DLD1 (cell line): Measurements from ENCODE around the gene MON2.
"Not testable (repeated sequence)": the region's sequence is repeated elsewhere in the genome, so short reads cannot be mapped to it uniquely, and the experiment has no call there.

Experiments
- in situ Hi-C: cut with HindIII; loops from 2 replicates; pipeline ENCODE4 v1.10.0; 2017; ENCODE audit warnings: low sequenced_read_pairs

Gene MON2

DNA sequence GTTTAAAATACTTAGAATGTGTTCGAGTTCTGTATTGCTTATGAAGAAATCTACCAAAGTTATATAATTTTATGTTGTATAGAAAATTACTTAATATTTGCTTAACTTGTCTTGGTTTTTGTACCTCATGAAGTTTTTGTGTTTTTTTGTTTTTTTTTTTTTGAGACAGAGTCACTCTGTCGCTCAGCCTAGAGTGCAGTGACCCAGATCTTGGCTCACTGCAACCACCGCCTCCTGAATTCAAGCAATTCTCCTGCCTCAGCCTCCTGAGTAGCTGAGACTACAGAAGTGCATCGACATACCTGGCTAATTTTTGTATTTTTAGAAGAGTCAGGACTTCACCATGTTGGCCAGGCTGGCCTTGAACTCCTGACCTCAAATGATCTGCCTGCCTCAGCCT is 69.9 kb downstream of the MON2 start:
- in situ Hi-C loops = no loop called here

DNA sequence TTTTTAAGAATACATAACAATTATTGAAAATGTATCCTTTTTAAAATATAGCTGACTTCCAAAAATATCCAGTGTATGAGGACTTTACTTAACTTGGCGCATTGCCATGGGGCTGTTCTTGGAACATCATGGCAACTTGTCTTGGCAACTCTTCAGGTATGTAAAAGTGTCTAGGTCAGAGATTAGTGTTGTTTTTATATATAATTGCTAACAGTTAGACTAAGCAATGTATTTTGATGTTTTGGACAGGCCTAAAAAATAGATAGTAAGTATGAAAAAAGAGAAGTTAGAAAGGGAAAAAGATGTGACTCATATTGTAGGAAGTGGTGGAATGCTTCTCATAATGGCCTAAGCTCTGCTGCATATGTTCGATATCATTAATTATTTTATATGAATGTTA is 70.9 kb downstream of the MON2 start:
- in situ Hi-C loops = no loop called here

DNA sequence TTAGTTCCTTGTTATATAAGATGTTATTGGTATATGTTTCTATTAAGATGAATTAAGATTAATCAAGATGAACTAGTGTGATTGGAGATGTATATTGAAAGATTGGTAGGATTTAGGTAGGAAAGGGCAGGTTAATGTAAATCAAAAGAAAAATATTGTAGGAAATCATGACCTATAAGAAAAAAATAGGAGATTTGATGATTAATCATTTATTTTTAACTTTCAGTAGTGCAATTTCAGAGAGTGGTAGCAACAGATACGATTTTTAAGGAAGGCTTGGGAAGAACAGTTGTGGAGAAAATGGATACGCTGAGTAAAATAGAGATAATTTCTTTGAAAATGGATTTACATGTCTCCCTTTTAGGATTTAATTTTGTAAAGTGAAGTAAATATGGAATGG is 73.7 kb downstream of the MON2 start:
- in situ Hi-C loops = no loop called here

DNA sequence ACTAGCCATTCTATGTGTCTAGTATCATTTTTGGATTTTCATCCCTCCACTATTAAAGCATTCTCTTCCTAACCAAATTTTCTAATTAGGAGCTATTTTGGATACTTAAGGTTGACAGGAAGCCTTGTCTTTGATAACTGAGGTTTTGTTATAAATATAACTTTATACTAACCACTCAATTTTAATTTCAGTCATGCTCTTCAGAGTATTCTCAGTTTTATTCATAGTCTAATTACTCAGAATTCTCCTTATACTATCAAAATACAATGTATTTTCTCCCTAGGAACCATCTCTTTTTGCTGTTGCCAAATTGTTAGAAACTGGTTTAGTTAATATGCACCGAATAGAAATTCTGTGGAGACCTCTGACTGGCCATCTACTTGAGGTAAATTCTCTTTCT is 76.2 kb downstream of the MON2 start:
- in situ Hi-C loops = no loop called here

DNA sequence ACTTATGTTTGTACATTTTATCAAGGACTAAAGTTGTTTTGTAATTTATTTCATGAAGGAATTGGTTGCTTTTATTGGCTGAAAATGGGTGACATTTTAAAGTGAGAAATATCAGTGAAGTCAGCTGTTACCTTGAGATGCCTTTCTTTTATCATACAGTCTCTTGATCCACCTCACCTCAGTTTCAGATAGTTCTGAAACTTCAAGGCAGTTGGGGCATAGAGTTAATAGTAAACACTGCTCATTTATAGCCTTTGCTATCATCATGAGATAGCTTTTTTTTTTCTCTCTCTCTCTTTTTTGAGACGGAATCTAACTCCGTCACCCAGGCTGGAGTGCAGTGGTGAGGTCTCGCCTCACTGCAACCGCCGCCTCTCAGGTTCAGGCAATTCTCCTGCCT is 76.7 kb downstream of the MON2 start:
- in situ Hi-C loops = no loop called here

DNA sequence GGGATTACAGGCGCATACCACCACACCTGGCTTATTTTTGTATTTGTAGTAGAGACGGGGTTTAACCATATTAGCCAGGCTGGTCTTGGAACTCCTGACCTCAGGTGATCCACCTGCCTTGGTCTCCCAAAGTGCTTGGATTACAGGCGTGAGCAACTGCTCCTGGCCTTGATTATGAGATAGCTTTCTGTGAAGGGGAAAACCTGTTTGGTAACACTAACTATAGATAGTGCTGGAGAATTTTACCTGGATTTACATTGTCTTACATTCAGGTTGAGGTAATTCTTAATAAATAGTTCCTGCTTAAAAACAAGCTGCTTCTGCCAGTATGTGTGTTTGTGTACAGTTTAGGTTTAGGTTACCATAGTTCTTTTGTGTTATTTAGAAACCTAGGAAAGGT is 77.1 kb downstream of the MON2 start:
- in situ Hi-C loops = no loop called here

DNA sequence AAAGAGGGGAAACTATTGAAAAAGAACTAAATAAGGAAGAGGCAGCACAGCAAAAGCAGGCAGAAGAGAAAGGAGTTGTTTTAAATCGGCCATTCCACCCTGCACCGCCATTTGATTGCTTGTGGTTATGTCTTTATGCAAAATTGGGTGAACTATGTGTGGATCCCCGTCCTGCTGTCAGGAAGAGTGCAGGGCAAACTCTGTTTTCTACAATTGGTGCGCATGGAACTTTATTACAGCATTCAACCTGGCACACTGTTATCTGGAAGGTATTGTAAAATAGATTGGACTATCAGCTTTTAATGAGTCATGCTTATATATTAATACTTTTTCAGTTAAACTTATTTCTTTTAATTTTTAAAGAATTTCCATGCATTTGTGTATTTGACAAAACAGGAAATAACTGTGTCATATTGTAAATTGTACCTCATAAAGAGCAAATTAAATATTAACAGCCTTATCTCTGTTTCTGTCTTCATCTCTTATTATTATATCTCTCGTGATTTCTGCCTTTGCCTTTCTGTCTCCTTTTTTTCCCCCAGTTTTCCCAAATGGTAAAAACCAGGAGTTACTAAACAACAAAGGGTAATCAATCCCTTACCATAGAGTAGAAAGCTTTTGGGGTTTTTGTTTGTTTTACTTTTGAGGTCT is 86.4 kb downstream of the MON2 start:
- in situ Hi-C loops = no loop called here

DNA sequence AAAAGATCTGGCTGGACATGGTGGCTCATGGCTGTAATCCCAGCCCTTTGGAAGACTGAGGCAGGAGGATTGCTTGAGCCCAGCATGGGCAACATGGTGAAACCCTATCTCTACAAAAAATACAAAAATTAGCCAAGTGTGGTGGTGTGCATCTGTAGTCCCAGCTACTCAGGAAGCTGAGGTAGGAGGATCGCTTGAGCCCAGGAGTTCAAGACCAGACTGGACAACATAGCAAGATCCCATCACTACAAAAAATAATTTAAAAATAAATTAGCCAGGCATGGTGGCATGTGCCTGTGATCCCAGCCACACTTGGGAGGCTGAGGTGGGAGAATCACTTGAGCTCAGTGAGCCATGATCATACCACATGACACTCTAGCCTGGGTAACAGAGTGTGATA is 92.7 kb downstream of the MON2 start:
- in situ Hi-C loops = not testable (repeated sequence)

DNA sequence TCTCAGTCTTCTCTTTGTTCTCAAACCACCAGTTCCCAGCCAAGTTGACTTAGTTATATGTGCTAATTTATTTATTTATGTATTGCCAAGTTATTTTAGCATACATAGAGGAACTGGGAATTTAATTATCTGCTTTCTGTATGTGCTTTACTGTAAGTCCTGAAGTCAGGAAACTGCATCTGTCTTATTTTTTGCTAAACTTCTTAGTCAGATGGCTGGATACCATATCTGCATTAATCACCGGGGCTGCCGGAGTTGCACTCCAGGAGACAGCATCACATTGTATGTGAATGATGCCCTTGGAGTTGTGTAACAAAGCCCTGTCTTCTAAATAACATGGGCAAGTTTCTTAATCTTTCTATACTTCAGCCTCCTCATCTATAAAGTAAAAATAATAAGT is 96.2 kb downstream of the MON2 start:
- in situ Hi-C loops = no loop called here

DNA sequence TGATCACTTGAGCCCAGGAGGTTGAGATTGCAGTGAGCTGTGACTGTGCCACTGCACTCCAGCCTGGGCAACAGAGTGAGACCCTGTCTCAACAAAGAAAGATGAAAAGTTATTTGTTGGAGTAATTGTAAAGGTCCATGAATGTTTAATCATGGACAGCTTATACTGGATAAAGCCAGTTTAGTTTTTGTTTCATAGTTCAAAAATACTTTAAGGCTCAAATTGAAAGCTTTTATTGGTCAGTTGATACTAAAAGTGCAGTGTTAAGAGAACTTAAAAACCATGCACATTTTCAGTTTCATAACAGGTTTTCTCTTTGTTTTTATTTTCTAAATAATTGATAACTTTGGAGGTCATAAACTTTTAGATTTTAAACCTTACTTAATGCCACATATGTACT is 108.4 kb downstream of the MON2 start:
- in situ Hi-C loops = no loop called here

DNA sequence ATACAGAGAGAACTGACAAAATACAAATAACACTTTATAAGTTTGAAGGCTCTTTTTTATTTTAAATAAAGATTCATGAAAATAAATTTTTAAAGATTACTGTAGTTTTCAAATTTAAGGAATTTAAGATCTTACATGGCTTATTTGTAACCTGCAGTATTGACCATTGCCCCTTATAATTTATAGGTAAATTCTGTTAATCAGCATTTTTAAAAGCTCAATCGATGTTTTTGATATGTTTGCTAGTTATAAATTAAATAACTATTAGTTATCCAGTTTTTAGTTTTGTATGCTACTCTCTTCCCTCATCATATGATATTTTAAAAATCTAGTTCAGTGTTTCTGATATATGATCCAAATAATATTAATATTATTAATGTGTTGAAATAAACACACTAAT is 109.9 kb downstream of the MON2 start:
- in situ Hi-C loops = no loop called here

DNA sequence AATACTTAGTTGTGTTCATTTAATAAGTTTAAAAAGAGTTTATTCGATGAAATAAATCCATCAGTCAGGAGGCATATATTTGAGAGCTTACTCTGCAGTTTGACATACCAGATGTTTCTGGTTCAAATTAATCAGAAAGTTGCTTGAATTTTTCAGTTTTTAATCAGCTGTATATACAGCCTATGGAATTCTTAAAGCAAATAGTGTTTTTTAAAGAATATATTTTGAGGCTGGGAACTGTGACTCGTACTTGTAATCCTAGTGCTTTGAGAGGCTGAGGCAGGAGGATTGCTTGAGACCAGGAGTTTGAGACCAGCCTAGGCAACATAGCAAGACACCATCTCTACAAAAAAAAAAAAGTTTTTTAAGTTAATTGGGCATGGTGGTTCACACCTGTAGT is 112.1 kb downstream of the MON2 start:
- in situ Hi-C loops = no loop called here

DNA sequence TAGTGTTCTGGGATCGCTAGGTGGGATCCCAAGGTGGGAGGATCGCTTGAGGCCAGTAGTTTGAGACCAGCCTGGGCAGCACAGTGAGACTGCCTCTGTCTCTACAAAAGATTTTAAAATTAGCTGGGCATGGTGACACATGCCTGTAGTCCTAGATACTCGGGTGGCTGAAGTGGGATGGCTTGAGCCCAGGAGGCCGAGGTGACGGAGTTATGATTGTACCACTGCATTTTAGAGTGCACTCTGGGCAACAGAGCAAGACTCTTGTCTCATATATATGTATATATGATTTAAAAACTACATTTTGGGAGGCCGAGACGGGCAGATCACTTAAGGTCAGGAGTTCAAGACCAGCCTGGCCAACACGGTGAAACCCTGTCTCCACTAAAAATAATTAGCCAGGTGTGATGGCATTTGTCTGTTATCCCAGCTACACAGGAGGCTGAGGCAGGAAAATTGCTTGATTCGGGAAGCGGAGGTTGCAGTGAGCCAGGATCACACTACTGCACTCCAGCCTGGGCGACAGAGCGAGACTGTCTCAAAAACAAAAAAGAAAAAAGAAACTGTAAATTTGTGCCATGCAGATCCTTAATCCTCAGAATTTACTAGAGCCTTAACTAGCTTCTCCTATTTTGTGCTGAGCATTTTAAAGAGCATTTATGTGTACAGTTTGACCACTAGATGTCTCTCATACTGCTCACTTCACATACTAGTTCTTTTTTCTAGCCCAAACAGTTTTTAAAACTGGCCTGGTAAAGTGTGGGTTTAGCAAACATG is 114.8 kb downstream of the MON2 start:
- in situ Hi-C loops = no loop called here

DNA sequence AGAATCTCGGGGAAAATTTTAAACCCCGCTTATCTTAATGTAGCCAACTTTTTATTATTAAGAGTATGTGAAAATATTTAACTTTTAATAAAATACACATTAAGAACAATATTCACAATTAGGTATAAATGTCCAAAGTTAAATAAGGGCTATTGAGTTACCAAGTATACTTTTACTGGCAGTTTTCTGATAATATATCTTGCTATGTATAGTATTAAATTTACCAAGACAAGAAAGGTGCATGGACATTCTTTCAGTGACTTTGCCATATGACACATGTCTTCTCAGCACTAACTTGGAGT is 115.4 kb downstream of the MON2 start:
- in situ Hi-C loops = no loop called here

DNA sequence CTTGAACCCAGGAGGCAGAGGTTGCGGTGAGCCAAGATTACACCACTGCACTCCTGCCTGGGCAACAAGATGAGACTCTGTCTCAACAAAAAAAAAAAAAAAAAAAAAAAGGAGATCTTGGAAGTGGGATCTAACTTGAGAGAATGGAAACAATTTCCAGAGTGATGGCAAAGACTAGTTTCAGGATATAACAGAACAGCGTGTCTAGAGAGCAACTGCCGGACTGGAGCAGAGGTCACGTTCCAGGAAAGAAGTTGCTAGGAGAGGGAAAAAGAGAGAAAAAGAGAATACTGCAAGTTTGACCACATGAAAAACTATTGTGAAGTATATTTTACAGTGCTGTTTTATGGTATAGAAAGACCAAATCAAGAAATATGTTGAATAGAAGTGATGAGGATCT is 118.0 kb downstream of the MON2 start:
- in situ Hi-C loops = no loop called here

DNA sequence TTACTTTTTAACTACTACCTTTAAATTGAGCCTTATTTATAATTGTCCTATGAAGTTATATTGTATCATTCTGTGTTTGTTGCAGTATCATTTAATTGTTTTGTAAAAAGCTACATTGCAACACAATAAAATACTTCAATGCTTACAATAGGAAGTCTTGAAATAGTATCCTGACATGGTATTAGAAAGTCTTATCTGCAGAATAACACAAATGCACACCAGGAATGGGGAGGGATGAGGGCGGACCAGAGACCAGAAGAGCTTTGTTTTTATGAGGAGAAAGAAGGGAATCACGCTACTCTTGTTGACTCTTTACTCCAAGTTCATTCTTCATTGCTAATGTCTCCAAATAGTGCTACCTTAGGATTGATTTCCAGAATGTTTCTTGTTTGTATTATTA is 120.2 kb downstream of the MON2 start:
- in situ Hi-C loops = no loop called here

DNA sequence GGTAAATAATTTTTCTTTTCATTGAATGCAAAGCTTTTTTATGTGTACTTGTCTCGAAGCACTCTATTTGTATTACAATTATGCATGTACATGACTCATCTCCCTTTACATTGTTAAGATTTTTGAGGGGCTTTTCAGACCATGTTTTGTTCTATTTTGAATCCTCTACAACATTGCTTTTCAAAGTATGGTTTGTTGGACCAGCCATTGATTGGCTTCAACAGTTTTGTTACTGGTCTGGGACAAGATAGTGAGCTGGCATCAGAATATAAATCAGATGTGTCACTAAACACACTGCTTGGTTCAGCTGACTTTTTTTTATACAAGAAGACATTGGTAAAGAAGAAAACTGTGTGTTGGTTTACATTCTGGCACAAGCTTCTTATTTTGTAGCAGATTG is 122.3 kb downstream of the MON2 start:
- in situ Hi-C loops = no loop called here

DNA sequence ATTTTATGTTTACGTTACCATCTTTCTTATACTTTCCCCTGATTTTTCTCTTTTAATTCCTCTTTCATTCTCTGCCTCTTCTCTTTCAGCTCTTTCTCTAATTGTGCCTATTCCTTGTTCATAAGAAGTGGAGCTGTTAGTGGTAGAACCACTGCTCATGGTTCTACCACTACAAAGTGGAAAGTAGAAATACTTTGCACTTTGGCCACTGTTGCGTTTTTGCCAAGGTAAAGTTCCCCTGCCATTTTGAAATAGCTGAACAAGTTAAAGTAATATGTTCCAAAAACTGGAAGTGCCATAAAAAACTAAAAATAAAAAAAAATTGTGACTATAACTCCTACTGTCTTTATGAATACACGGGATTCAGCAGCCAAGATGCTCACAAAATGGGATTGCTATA is 130.6 kb downstream of the MON2 start:
- in situ Hi-C loops = no loop called here

DNA sequence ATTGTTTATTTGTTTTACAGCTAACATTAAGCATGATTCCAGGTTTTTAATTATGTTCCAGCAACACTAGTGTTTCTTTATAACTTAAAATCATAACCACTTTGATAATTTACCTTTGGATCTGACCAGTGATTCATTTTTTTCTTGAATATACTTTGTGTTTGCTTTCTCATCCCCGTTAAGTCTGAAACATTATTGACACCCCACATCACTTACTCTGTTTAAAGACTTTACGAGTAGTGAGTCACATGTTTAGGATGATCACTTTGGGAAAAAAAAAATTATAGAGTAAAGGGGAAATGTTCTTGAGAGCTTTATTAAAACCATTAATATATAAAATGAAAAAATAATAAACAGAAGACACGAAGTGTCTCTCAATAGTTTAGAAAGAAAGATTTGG is 132.2 kb downstream of the MON2 start:
- in situ Hi-C loops = no loop called here

DNA sequence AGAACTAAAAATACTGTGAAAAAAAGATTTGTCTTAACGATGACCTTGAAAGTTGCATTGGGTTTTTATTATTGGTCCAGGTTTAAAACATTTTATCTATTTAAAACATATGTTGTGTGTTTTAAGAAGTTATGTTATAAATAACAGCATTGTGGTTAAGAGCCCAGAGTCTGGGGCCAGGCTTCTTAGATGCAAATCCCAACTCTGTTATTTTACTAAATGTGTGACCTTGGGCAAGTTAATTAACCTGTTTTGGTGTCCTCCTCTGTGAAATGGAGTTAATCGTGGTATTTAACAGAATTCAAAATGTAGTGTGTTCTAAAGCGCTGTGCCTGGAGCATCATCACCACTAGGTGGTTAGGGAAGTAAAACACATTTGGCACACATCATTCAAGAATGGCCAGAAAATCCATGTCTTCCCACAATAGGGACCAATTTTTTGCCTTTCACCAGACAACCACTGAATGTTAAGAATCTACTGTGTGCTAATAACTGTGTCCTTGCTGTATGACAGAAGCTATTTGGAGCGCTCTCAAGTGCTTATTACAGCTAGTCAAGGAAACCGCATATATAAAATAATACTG is 133.3 kb downstream of the MON2 start:
- in situ Hi-C loops = loop anchor here (25.0 kb wide), 1 partner anchor 462 kb away; no protein-coding TSS in a partner anchor

DNA sequence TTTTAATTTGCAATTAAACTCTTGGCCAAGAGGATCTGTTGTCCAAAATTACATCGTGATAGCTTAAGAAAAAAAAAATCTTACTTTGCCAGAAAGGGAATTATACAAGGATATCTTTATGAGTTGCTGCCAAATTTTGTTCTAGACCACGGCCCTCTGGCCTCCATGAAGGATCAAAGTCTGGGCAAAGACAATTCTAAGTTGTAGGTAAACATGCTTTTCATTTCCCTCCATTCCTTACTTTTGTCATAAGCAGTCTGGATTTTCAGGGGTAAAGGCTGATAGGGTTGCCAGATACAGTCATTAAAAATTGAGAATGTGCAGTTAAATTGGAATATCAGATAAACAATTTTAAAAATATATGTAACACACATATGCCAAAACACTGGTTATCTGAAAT is 135.1 kb downstream of the MON2 start:
- in situ Hi-C loops = loop anchor here (25.0 kb wide), 1 partner anchor 461 kb away; no protein-coding TSS in a partner anchor

DNA sequence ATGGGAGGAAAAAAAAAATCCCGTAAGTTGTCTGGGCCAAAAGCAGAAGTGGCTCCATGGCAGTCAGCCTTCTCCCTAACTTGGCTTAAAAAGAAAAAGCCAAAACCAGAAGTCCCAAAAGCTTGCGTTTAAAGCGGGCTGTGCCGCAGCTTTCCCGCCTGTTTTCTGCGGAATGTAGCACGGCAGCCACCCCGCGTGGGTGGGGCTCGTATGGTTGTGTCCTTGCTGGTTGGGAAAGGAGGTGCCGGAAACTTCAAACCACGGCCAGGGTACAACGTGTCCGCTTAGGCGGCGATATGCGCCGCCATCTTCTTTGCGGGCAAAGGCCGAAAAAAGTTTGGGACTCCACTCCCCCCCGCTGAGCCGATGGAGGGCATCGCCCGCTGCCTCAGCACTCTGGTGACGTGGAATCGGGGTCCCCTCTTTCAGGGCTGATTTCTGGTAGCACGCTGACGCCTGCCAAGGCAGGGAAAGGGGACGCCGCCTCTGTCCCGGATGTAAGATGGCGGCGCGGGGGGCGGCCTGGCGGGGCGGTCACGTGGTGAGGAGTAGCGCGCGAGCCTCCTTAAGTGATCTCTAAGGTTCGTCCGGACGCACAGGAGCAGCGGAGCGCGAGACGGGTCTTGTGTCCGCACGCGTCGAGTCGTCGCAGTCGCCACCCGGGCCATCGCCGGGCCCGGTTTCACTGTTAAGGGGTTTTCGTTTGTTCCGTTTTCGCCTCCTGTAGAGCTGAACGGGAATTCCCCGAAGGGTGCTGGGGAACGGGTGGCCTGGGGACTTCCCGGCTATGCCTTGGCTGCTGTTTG is 135.8 kb downstream of the MON2 start:
- in situ Hi-C loops = loop anchor here (25.0 kb wide), 1 partner anchor 460 kb away; no protein-coding TSS in a partner anchor
